HepG2 (cell line): ENCODE data around the gene NDUFAF3. TPM values are rescaled to one million over a fixed set of nuclear protein-coding genes. Genes with fewer than 3 reads are reported as not detected.

Experiments
- ARNT2 ChIP-seq: sonication (generic); formaldehyde crosslinking; IDR thresholded peaks from 2 replicates; pipeline ENCODE4 v1.8.0; 2022; ENCODE audit warnings: mild to moderate bottlenecking, low read depth, missing genetic modification reagents, moderate library complexity
- E2F1 ChIP-seq: sonication (generic); formaldehyde crosslinking; IDR thresholded peaks from 2 replicates; pipeline ENCODE4 v1.5.0; 2020; ENCODE audit warnings: missing genetic modification reagents
- ESRRA ChIP-seq: sonication (generic); formaldehyde crosslinking; IDR thresholded peaks from 2 replicates; pipeline ENCODE4 v1.5.1; 2020; ENCODE audit warnings: mild to moderate bottlenecking, low read depth, missing genetic modification reagents
- KDM5A ChIP-seq: fragments of 200-600 bp; sonication (generic); IDR thresholded peaks from 2 replicates; pipeline ENCODE4 v1.7.0; 2018; ENCODE audit warnings: antibody characterized with exemption, mild to moderate bottlenecking, low read length, borderline replicate concordance
- NCOA5 ChIP-seq: sonication (generic); formaldehyde crosslinking; IDR thresholded peaks from 2 replicates; pipeline ENCODE4 v1.4.0; 2020; ENCODE audit warnings: missing genetic modification reagents
- PHF20 ChIP-seq: sonication (generic); formaldehyde crosslinking; IDR thresholded peaks from 2 replicates; pipeline ENCODE4 v1.5.0; 2020; ENCODE audit warnings: mild to moderate bottlenecking, missing genetic modification reagents
- ZBTB14 ChIP-seq: sonication (generic); formaldehyde crosslinking; IDR thresholded peaks from 2 replicates; pipeline ENCODE4 v1.4.0; 2020; ENCODE audit warnings: missing genetic modification reagents
- ZNF281 ChIP-seq: sonication (generic); formaldehyde crosslinking; IDR thresholded peaks from 2 replicates; pipeline ENCODE4 v1.4.0; 2020; ENCODE audit warnings: missing genetic modification reagents, borderline replicate concordance
- ZNF407 ChIP-seq: sonication (generic); formaldehyde crosslinking; IDR thresholded peaks from one replicate; pipeline ENCODE4 v1.5.1; 2020; ENCODE audit warnings: mild to moderate bottlenecking, missing genetic modification reagents; ENCODE audit errors: not compliant biosample characterization
- ZNF784 ChIP-seq: sonication (generic); formaldehyde crosslinking; IDR thresholded peaks from 2 replicates; pipeline ENCODE4 v1.5.1; 2020; ENCODE audit warnings: missing genetic modification reagents, mild to moderate bottlenecking, borderline replicate concordance
- polyA plus RNA-seq, 8 experiments: library from polyadenylated mRNA; depleted of rRNA in 3 of 8; stranded (reverse) in 7 of 8; unstranded in 1 of 8; fragments of >200 nt; fragmentation: Illumina TruSeq in 4 of 8; extraction: Trizol in 4 of 8; gene quantifications; 2 replicates each; pipeline versions ENCODE4 v1.2.1 to v1.2.3, GENCODE V29; 2011 to 2016; ENCODE audit warnings: low read depth in 4 of 8, missing spikeins in 1 of 8, mixed read lengths in 1 of 8; ENCODE audit not compliant: insufficient read depth in 1 of 8
- total RNA-seq, 5 experiments: library from RNA; depleted of rRNA; stranded (reverse); fragments of >200 nt; fragmentation: Illumina TruSeq; extraction: Trizol; gene quantifications; 2 replicates each; pipeline ENCODE4 v1.2.3, GENCODE V29; 2016; ENCODE audit warnings: low read depth in 1 of 5

NDUFAF3 gene
- total and polyA plus RNA-seq, 2 of the 13 experiments (the other 11 are each of a cell fraction or from before 2014, with no cell fraction given), result 39.0 to 50.0 TPM

GRCh38 chr3:49021813-49022687 is at the start of gene NDUFAF3 (continued):
- TF ChIP-seq ZNF407 (no peak), ESRRA (CRISPR knock-in tag) (0 out of 2 replicates have a peak, but pooled peaks have one; percentile 25), KDM5A (peak; percentile 86), ZNF281 (no peak; the same call in 1 of the 2 replicates), PHF20 (CRISPR knock-in tag) (peak; percentile 79), E2F1 (peak; percentile 83; the same call in 1 of the 2 replicates), NCOA5 (CRISPR knock-in tag) (0 out of 2 replicates have a peak, but pooled peaks have one; percentile 46), ARNT2 (CRISPR knock-in tag) (peak; percentile 60; the same call in 1 of the 2 replicates), ZNF784 (CRISPR knock-in tag) (peak; percentile 64; the same call in 1 of the 2 replicates), ZBTB14 (CRISPR knock-in tag) (peak; percentile 63)
